GM12878 (cell line): ENCODE data around the gene MYT1. TPM values are rescaled to one million over a fixed set of nuclear protein-coding genes. Genes with fewer than 3 reads are reported as not detected.

Experiments used
- ATAC-seq: fragments of 200-7000 bp; cut with Tn5 transposase; 3 replicates; pipeline ENCODE4 v1.9.1; 2020; ENCODE audit warnings: mild to moderate bottlenecking, moderate library complexity
- BruUV-seq: library from RNA; stranded (reverse); fragments of 400-500 nt; replicated peaks from 2 replicates; lab custom pipeline; 2021; lab: Mats Ljungman, UMichigan
- CTCF ChIA-PET: fragments of 300-600 bp; sonication (Branson Sonifier 250); formaldehyde crosslinking; extraction: SDS; loops from one replicate; lab custom pipeline; 2021; ENCODE audit warnings: inconsistent platforms; lab: Yijun Ruan, JAX
- POLR2A ChIA-PET: fragments of 350-600 bp; formaldehyde crosslinking; extraction: SDS; loops from one replicate; lab custom pipeline; 2021; ENCODE audit warnings: inconsistent platforms; lab: Charles Lee
- RAD21 ChIA-PET: fragments of 300-600 bp; sonication (Branson Sonifier 250); formaldehyde crosslinking; loops from one replicate; lab custom pipeline; 2023; ENCODE audit warnings: antibody characterized with exemption; ENCODE audit not compliant: unreplicated experiment; lab: Charles Lee
- SMC1A ChIA-PET: fragments of 300-600 bp; sonication (Branson Sonifier 250); formaldehyde crosslinking; loops from one replicate; lab custom pipeline; 2023; ENCODE audit not compliant: unreplicated experiment, uncharacterized antibody; lab: Charles Lee
- DNase-seq: peaks from one replicate; pipeline ENCODE4 v3.0.0-alpha.2; 2011; ENCODE audit warnings: low read depth, low spot score
- FAIRE-seq: peaks from 3 replicates; lab custom pipeline; 2011; peaks lifted over from hg19 to GRCh38; lab: Jason Lieb, UNC
- H2AFZ ChIP-seq: 2 replicates; pipeline ENCODE4 v1.6.0; 2011; ENCODE audit warnings: low read depth, low read length, control low read depth; ENCODE audit not compliant: control insufficient read depth
- H3K27ac ChIP-seq: 2 replicates; pipeline ENCODE4 v1.5.1; 2011; ENCODE audit warnings: control low read depth; ENCODE audit not compliant: control insufficient read depth, insufficient read depth
- H3K27me3 ChIP-seq, 2 experiments: replicated peaks in 1 of 2; 2 replicates each; pipeline versions ENCODE4 v1.6.0 to v1.6.1; 2011; ENCODE audit warnings: low read length in 1 of 2; ENCODE audit not compliant: control insufficient read depth in 2 of 2, insufficient read depth in 2 of 2
- H3K36me3 ChIP-seq, 2 experiments: 2 replicates each; pipeline ENCODE4 v1.5.1; 2011; ENCODE audit warnings: low read length in 1 of 2; ENCODE audit not compliant: control insufficient read depth in 2 of 2, insufficient read depth in 2 of 2
- H3K4me1 ChIP-seq: 2 replicates; pipeline ENCODE4 v1.6.1; 2011; ENCODE audit warnings: mild to moderate bottlenecking, low read length, moderate library complexity, mixed read lengths; ENCODE audit not compliant: control insufficient read depth, insufficient read depth
- H3K4me2 ChIP-seq: 2 replicates; pipeline ENCODE4 v1.6.0; 2011; ENCODE audit warnings: control low read depth; ENCODE audit not compliant: control insufficient read depth, insufficient read depth
- H3K4me3 ChIP-seq: fragments of 200-600 bp; sonication (generic); 2 replicates; pipeline ENCODE4 v1.5.1; 2016
- H3K79me2 ChIP-seq: 2 replicates; pipeline ENCODE4 v1.6.0; 2011; ENCODE audit warnings: low read length; ENCODE audit not compliant: control insufficient read depth, insufficient read depth
- H3K9ac ChIP-seq: 2 replicates; pipeline ENCODE4 v1.8.0; 2011; ENCODE audit warnings: low read length, control low read depth, mixed read lengths; ENCODE audit not compliant: control insufficient read depth, insufficient read depth
- H3K9me3 ChIP-seq: replicated peaks from 3 replicates; pipeline ENCODE4 v1.5.1; 2011; ENCODE audit warnings: mild to moderate bottlenecking, low read length; ENCODE audit not compliant: control insufficient read depth, insufficient read depth
- H4K20me1 ChIP-seq: 2 replicates; pipeline ENCODE4 v1.6.0; 2011; ENCODE audit not compliant: control insufficient read depth, insufficient read depth
- BHLHE40 ChIP-seq, 2 experiments: fragments of 450-650 bp in 1 of 2; IDR thresholded peaks; 2 replicates each; pipeline ENCODE4 v1.6.1; 2011 to 2017; ENCODE audit warnings: low read depth in 2 of 2, borderline replicate concordance in 1 of 2, improper control_type of control experiment in 1 of 2, low read length in 1 of 2, mild to moderate bottlenecking in 1 of 2
- FOXK2 ChIP-seq: fragments of 450-650 bp; IDR thresholded peaks from 2 replicates; pipeline ENCODE4 v1.6.1; 2017; ENCODE audit warnings: mild to moderate bottlenecking, moderate library complexity
- SIX5 ChIP-seq: IDR thresholded peaks from 2 replicates; pipeline ENCODE4 v1.6.1; 2011; ENCODE audit warnings: mild to moderate bottlenecking, low read depth, low read length, moderate library complexity; ENCODE audit not compliant: severe bottlenecking
- SMARCA5 ChIP-seq: fragments of 450-650 bp; IDR thresholded peaks from 2 replicates; pipeline ENCODE4 v1.6.1; 2017; ENCODE audit warnings: mild to moderate bottlenecking
- TARDBP ChIP-seq: IDR thresholded peaks from 2 replicates; pipeline ENCODE4 v1.6.1; 2016; ENCODE audit warnings: borderline replicate concordance
- WGBS: methylation state at CpG from one replicate; pipeline ENCODE4 v1.1.6; 2016; ENCODE audit warnings: low lambda C conversion rate; ENCODE audit not compliant: insufficient replicate concordance, insufficient coverage; ENCODE audit errors: missing lambda C conversion rate; 5-methylcytosine and 5-hydroxymethylcytosine counted together
- in situ Hi-C: fragments of 300-500 bp; cut with MboI; formaldehyde crosslinking; loops from 9 replicates; pipeline ENCODE4 v1.14.3; 2018; ENCODE audit warnings: mixed read lengths
- intact Hi-C: fragments of 100-400 bp; cut with micrococcal nuclease; formaldehyde crosslinking; loops from one replicate; pipeline ENCODE4 v1.14.2; 2022; ENCODE audit not compliant: unreplicated experiment
- polyA plus RNA-seq, 11 experiments: library from polyadenylated mRNA; depleted of rRNA in 4 of 11; unstranded in 6 of 11; stranded (reverse) in 5 of 11; fragments of >200 nt; fragmentation: Nextera tagmentation in 4 of 11; fragmentation: Illumina TruSeq in 1 of 11; extraction: Ambion mirVana in 4 of 11; extraction: Trizol in 1 of 11; gene quantifications; 1 replicate in 1 of 11; 2 replicates in 10 of 11; pipeline versions ENCODE4 v1.2.1 to v1.2.3, GENCODE V29; 2011 to 2016; ENCODE audit warnings: inconsistent platforms in 2 of 11, missing spikeins in 2 of 11, low read depth in 1 of 11
- total RNA-seq, 4 experiments: library from RNA; depleted of rRNA in 3 of 4; stranded (reverse); fragments of >200 nt in 3 of 4; fragmentation: Illumina TruSeq in 1 of 4; extraction: Trizol in 1 of 4; gene quantifications; 2 replicates each; pipeline versions ENCODE4 v1.2.1 to v1.2.3, GENCODE V29; 2013 to 2021
- TF ChIP-seq, protein P1 (sequence below): IDR thresholded peaks from 2 replicates; pipeline ENCODE4 v1.6.1; 2012; ENCODE audit warnings: low read length, inconsistent platforms
- TF ChIP-seq, protein P2 (sequence below): fragments of 450-650 bp; IDR thresholded peaks from 2 replicates; pipeline ENCODE4 v1.6.1; 2017; ENCODE audit warnings: borderline replicate concordance

Gene MYT1
- total and polyA plus RNA-seq, 10 of the 15 experiments (the other 5 are each of a cell fraction or from before 2014, with no cell fraction given), result 0.01 to 0.10 TPM; not detected in 8

DNA sequence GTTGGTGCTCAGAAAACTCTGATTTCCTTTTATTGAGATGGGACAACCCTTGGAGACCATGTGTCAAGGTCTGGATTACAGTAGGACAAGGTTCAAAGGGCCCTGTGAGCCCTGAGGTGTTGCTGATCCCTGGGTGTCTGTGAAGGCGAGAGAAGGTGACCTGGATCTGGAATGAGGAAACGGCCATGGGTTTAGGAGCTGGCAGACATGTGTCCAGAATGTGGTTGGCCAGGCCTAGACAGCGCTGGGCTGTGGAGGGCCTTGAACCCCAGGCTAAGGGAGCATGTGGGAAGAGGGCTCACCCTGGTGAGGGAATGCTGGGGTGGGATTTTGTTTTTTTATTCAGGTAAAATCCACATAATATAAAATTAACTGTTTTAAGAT, 116.2 kb downstream of the MYT1 start (continued):
- TF ChIP-seq, protein P1, sequence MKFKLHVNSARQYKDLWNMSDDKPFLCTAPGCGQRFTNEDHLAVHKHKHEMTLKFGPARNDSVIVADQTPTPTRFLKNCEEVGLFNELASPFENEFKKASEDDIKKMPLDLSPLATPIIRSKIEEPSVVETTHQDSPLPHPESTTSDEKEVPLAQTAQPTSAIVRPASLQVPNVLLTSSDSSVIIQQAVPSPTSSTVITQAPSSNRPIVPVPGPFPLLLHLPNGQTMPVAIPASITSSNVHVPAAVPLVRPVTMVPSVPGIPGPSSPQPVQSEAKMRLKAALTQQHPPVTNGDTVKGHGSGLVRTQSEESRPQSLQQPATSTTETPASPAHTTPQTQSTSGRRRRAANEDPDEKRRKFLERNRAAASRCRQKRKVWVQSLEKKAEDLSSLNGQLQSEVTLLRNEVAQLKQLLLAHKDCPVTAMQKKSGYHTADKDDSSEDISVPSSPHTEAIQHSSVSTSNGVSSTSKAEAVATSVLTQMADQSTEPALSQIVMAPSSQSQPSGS, result no peak
- TF ChIP-seq BHLHE40 (IDR thresholded peaks at IDR 0.05; ENCODE audit: borderline replicate concordance in 1 of 2, low read depth in 2 of 2, low read length in 1 of 2), result no peak

DNA sequence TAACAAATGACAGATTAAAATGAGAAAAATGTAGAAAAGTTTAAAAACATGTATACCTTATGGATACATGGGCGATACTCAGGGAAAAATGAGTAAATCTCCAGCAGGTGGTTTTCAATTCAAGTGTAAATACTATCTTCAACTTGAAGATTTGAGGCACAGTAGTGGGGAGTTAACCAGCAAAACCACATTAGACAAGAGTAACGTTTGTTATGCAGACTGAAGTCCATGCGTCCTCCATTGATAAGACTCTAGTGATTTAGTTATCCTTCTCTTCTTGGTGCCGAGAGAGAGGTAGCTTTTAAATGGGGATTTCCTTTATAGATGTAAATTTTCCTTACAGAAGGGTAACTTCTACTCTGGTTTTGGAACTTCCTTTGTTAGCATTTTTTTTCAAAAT, 119.4 kb downstream of the MYT1 start:
- ChIA-PET SMC1A (interaction anchor here (1.2 kb wide), 2 partner anchors 9 to 27 kb away, joined by 3 read pairs; no protein-coding TSS in a partner anchor), RAD21 (no interaction called here), CTCF (interaction anchor here (0.8 to 4.9 kb wide), 6 partner anchors 9 to 88 kb away, joined by 3 to 99 read pairs (median 8); partner anchors contain the start of gene PCMTD2), POLR2A (no interaction called here)
- H3K27ac ChIP-seq, result no peak overlapping the region
- H3K27me3 ChIP-seq, result no peaks in the 10 kb centered on the region; a peak in 1 of 4 replicates
- H3K9me3 ChIP-seq, result no peaks in the 10 kb centered on the region
- no peak overlapping the region for H2AFZ ChIP-seq
- WGBS, result 23% methylated on average over 4 of the region's 4 CpGs
- ATAC-seq (no peak), DNase-seq (no peak), FAIRE-seq (no peak)
- no peak overlapping the region for H3K4me3 ChIP-seq
- no peaks in the 10 kb centered on the region for H4K20me1 ChIP-seq
- in situ Hi-C loops (no loop called here), intact Hi-C loops (no loop called here)
- TF ChIP-seq FOXK2, result no peak
- TF ChIP-seq, protein P2, sequence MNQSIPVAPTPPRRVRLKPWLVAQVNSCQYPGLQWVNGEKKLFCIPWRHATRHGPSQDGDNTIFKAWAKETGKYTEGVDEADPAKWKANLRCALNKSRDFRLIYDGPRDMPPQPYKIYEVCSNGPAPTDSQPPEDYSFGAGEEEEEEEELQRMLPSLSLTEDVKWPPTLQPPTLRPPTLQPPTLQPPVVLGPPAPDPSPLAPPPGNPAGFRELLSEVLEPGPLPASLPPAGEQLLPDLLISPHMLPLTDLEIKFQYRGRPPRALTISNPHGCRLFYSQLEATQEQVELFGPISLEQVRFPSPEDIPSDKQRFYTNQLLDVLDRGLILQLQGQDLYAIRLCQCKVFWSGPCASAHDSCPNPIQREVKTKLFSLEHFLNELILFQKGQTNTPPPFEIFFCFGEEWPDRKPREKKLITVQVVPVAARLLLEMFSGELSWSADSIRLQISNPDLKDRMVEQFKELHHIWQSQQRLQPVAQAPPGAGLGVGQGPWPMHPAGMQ, result no peak
- no peak for TF ChIP-seq SMARCA5
- TF ChIP-seq SIX5, result no peak
- no peak for TF ChIP-seq TARDBP
- peaks cover 4% of the 10 kb centered on the region; the same call in 1 of the 2 replicates for H3K4me1 ChIP-seq
- H3K4me2 ChIP-seq, result no peak overlapping the region
- no peak overlapping the region for H3K9ac ChIP-seq
- no peaks in the 10 kb centered on the region for H3K79me2 ChIP-seq
- no TSS peak for BruUV-seq
- H3K36me3 ChIP-seq, result no peaks in the 10 kb centered on the region
